ENCODE data around the gene TCF7L1. TPM values are rescaled to one million over a fixed set of nuclear protein-coding genes. Genes with fewer than 3 reads are reported as not detected.

The TCF7L1 gene
- total RNA-seq, 4 donors from 2014 or later: 0.26 to 37.1 (median 5.4) TPM

DNA sequence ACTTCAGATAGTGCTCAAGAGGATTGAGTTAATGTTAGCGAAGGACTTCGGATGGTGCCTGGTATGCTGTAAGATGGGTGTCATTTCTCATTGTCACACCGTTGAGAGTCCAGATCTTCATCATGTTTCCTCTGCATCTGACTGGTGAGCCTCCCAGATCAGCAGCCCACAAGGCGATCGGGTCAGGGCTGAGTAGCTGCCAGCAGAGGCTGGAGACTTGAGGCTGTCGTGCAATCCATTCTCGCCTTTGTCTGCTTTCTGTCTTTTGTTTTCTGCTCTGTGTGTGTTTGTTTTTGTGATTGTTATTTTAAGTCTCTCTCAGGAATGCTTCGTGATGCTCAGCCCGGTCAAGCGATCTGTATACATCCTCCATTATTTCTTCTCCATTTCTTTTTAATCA lies 98.8 kb downstream of the TCF7L1 start:
- no peaks in the 10 kb centered on the region for H3K9me3 ChIP-seq
- no peak for DNase-seq
- no peaks in the 10 kb centered on the region for H3K36me3 ChIP-seq
- H3K27ac ChIP-seq: no peak overlapping the region
- no peak overlapping the region for H3K4me3 ChIP-seq
- TF ChIP-seq, protein P1, sequence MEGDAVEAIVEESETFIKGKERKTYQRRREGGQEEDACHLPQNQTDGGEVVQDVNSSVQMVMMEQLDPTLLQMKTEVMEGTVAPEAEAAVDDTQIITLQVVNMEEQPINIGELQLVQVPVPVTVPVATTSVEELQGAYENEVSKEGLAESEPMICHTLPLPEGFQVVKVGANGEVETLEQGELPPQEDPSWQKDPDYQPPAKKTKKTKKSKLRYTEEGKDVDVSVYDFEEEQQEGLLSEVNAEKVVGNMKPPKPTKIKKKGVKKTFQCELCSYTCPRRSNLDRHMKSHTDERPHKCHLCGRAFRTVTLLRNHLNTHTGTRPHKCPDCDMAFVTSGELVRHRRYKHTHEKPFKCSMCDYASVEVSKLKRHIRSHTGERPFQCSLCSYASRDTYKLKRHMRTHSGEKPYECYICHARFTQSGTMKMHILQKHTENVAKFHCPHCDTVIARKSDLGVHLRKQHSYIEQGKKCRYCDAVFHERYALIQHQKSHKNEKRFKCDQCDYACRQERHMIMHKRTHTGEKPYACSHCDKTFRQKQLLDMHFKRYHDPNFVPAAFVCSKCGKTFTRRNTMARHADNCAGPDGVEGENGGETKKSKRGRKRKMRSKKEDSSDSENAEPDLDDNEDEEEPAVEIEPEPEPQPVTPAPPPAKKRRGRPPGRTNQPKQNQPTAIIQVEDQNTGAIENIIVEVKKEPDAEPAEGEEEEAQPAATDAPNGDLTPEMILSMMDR (IDR thresholded peaks at IDR 0.05): no peak
- TF ChIP-seq POLR2A (IDR thresholded peaks at IDR 0.05): no peak
- no peaks in the 10 kb centered on the region for H3K27me3 ChIP-seq
- H3K4me1 ChIP-seq: no peaks in the 10 kb centered on the region
- intact Hi-C loops (cut with DNase I; ENCODE audit: low total_unique reads): no loop called here

GRCh38 chr2:85234868-85235267 lies 101.7 kb downstream of the TCF7L1 start:
- no peak for DNase-seq
- intact Hi-C loops (cut with DNase I; ENCODE audit: low total_unique reads): no loop called here
- no peaks in the 10 kb centered on the region for H3K4me1 ChIP-seq
- H3K9me3 ChIP-seq: no peaks in the 10 kb centered on the region
- H3K27me3 ChIP-seq: no peaks in the 10 kb centered on the region
- H3K27ac ChIP-seq: no peak overlapping the region
- TF ChIP-seq POLR2A (IDR thresholded peaks at IDR 0.05): no peak
- no peak overlapping the region for H3K4me3 ChIP-seq
- no peaks in the 10 kb centered on the region for H3K36me3 ChIP-seq

GRCh38 chr2:85235281-85235680 lies 102.1 kb downstream of the TCF7L1 start:
- Histone ChIP-seq H3K9me3 (no peaks in the 10 kb centered on the region), H3K36me3 (no peaks in the 10 kb centered on the region), H3K27ac (no peak overlapping the region), H3K4me1 (no peaks in the 10 kb centered on the region), H3K27me3 (no peaks in the 10 kb centered on the region), H3K4me3 (no peak overlapping the region)
- TF ChIP-seq, protein P1 (IDR thresholded peaks at IDR 0.05): no peak
- TF ChIP-seq POLR2A (IDR thresholded peaks at IDR 0.05): no peak
- intact Hi-C loops (cut with DNase I; ENCODE audit: low total_unique reads): no loop called here
- DNase-seq: no peak

- no peaks in the 10 kb centered on the region for H3K4me1 ChIP-seq
- intact Hi-C loops (cut with DNase I; ENCODE audit: low total_unique reads): no loop called here
- H3K36me3 ChIP-seq: no peaks in the 10 kb centered on the region
- H3K9me3 ChIP-seq: no peaks in the 10 kb centered on the region
- no peak for DNase-seq
- no peaks in the 10 kb centered on the region for H3K27me3 ChIP-seq
- no peak overlapping the region for H3K4me3 ChIP-seq
- H3K27ac ChIP-seq: no peak overlapping the region
- TF ChIP-seq, protein P1 (IDR thresholded peaks at IDR 0.05): no peak
- TF ChIP-seq POLR2A (IDR thresholded peaks at IDR 0.05): no peak
Measured at GRCh38 chr2:85236084-85236483, 102.9 kb downstream of the TCF7L1 start.

- Histone ChIP-seq H3K4me3 (no peak overlapping the region), H3K4me1 (no peaks in the 10 kb centered on the region), H3K36me3 (no peaks in the 10 kb centered on the region), H3K27me3 (no peaks in the 10 kb centered on the region), H3K9me3 (no peaks in the 10 kb centered on the region), H3K27ac (no peak overlapping the region)
- TF ChIP-seq, protein P1 (IDR thresholded peaks at IDR 0.05): no peak
- TF ChIP-seq POLR2A (IDR thresholded peaks at IDR 0.05): no peak
- intact Hi-C loops (cut with DNase I; ENCODE audit: low total_unique reads): no loop called here
- no peak for DNase-seq
Measured at GRCh38 chr2:85237849-85238565, 104.8 kb downstream of the TCF7L1 start.

All from uterus (tissue), 4 donors.